GM18511 (cell line): Measurements from ENCODE around the gene EEIG1.

ENCODE experiments used
- ATAC-seq: cut with Tn5 transposase; IDR thresholded peaks from one replicate; pipeline ENCODE4 v1.9.1; 2021; ENCODE audit warnings: mild to moderate bottlenecking, moderate library complexity; ENCODE audit not compliant: unreplicated experiment

Gene EEIG1

DNA sequence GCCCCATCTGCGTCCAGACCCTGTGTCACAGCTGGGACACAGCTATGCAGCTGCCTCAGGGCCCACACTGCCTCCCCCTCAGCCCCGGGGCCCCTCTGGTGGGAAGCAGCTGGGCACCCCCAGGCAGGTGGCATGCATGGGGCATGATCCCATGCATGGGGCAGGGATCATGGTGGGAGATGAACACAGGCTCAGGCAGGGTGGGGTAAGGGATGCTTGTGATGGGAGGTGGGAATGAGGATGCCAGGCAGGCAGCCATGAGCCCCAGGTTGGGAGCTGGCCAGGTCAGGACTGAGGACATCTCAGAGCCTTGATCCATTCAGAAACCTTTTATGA is 19.7 kb downstream of the EEIG1 start:
- ATAC-seq, result no peak

DNA sequence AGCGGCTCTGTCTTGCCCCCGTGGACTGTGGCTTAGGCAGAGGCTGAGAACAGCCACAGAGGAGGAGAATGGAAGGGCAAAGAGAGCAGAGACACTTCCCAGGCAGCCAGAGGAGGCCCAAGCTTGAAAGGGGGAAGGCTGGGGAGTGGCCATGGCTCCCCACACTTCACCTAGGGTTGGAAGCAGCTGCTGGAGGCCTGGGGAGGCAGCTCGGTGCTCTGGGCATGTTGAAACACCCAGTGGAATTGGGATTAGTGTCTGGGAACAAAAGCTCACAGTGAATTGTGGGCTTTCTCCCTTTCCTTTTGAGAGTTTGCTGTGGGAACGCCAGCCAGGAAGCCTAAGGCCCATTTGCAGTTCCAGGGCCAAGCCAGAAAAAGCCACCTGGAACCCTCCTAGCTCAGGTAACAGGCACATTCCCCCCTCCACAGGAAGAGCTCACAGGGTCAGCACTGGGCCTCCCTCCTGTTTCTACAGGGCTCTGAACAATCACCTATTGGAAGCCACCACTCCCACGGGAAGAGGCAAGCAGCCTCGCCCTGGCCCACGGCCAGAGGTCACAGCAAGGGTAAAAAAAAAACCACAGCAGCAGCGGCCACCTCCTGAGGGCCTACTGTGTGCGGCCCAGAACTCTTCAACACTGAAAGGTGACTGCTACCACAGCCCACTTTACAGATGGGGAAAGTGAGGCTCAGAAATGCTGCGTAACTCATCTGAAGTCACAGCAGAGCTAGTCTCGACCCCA is 20.2 kb downstream of the EEIG1 start:
- no peak for ATAC-seq

DNA sequence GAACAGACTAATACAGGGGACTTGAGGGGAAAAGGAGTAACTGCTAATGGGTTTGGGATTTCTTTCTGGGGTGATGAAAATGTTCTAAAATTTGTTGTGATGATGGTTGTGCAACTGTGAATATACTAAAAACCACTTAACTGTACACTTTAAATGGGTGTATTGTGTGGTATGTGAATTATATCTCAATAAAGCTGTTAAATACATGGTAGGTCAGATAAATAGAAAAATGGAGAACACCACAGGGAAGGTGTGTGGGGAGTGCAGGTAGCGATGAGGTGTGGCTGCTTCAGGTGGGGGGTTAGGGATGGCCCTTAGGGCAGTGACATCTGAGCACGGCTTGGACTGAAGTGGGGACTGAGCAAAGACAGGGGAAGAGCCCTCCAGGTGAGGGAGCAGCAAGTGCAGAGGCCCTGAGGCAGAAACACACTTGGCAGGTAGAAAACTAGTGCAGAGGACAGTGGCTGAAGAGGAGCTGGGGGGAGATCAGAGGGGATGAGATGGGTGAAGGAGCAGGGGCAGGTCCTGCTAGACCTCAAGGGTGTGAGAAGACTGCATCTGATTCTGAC is 20.9 kb downstream of the EEIG1 start:
- ATAC-seq, result no peak

DNA sequence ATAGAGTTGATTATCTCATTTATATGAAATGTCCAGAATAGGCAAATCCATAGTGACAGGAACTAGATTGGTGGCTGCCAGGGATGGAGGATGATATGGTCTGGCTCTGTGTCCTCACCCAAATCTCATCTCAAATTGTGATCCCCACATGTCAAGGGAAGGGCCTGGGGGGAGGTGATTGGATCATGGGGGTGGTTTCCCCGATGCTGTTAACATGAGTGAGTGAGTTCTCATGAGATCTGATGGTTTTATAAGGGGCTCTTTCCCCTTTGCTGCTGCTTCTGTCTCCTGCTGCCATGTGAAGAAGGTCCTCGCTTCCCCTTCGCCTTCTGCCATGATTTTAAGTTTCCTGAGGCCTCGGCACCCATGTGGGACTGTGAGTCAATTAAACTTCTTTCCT is 21.4 kb downstream of the EEIG1 start:
- ATAC-seq, result no peak

DNA sequence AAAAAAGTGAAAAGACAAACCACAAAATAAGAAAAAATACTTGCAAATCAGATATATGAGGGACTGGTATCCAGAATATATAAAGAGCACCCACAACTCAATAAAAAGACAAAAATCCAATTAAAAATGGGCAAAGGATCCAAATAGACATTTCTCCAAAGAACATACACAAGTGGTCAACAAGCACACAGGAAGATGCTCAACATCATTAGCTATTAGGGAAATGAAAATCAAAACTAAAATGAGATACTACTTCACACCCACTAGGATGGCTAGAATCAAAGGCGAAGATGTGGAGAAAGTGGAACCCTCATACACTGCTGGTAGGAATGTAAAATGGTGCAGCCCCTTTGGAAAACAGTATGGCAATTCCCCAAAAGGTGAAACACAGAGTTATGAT is 22.1 kb downstream of the EEIG1 start:
- ATAC-seq, result no peak

DNA sequence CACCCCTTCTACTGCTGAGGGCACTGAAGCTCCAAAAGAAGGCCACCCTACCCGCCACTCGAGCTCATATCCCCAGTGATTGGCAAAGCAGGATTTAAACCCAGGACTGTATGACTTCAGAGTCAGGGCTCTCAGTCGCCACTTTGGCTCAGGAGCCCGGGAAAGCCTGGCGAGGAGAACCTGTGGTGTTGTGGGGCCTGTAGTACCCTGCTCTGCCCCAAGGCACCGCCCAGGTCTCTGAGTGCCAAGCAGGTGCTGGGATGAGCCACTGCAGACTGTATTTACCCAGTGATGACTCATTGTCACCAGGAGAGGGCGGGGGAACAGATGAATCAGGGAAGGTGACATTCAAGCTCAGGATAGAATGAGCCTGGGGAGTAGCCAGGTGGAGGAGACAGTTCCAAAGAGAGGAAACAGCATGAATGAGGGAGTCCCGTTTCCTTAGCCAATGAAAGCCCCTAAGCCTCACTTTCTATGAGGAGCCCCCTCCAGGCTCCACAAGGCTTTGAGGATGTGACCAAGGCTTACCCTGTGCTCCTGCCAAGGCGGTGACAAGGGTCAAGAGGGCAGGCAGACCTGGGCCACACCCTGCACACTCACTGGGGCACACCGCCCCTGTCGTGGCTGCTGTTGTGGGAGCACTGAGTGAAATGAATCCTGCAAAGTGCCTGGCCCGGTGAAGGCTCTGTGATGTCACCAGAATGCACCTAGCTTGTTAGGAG is 25.3 kb downstream of the EEIG1 start:
- ATAC-seq, result peak; percentile 61

DNA sequence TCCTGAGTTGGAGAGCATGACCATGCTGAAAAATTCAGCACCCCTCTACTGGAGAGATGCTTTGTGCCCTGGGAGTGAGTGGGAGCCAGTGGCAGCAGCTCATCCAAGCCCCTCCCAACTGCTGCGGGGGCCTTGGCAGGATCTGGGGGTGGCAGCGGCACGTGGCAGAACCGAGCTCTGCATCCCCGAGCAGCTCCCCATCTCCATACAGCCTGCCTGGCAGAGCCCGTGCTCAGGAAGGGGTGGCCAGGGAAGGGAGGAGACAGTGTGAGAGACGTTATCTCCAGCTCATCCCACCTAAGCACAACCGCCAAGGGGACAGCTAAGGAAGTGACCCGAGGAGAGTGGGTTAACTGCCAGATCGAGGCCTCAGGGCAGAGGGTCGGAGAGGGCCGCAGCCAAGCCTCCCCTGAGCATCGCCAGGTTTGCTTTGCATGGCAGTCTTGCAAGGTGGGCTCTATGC is 25.9 kb downstream of the EEIG1 start:
- ATAC-seq, result no peak

DNA sequence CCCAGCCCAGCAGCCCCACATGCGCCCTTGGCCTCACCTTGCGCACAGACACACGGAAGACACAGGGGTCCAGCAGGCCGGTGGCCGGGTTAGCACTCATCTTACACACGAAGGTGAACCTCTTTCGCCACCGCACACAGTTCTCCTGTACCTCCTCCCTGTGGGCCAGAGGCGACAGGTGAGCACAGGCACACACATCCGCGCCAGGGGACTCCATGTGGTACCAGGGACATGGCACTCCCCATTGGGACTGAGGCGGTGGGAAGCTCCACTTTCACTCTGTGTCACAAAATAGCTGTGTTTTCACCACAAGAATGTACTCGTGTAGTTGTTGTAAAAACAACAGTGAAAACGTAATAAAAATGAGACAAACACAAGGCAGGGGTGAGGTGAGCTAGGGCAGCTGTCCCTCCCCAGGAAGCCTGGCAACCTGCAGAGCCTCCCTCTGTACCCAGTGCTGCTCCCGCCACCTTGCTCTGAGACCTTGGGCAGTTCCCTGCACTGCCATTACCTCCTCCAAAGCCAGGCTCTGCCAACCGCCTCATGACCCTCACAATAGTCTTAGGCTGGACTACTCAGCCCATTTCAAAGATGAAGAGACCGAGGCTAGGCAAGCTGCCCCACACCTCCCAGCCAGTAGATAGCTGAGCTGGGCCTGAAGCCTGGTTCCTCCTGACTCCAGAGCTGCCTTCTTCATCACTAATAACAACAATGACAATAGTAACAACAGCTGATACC is 26.9 kb downstream of the EEIG1 start:
- no peak for ATAC-seq

DNA sequence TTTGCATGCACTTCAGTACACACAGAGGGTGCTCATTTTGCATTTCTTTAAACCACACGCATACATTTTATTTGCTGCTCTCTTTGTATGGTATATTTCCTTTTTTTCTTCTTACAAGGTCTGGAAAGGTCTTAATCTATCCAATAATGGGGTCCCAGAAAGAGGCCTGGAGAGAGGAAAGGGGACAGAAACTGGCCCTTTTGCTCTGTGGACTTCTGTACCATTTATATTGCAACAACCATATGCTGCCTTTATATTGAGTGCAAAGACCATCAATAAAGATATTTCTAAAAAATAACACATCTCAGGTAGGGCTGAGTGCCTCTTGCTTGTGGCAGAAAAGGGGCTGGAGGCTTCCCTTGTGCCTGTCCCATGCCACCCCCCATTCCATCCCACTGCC is 27.6 kb downstream of the EEIG1 start:
- no peak for ATAC-seq

DNA sequence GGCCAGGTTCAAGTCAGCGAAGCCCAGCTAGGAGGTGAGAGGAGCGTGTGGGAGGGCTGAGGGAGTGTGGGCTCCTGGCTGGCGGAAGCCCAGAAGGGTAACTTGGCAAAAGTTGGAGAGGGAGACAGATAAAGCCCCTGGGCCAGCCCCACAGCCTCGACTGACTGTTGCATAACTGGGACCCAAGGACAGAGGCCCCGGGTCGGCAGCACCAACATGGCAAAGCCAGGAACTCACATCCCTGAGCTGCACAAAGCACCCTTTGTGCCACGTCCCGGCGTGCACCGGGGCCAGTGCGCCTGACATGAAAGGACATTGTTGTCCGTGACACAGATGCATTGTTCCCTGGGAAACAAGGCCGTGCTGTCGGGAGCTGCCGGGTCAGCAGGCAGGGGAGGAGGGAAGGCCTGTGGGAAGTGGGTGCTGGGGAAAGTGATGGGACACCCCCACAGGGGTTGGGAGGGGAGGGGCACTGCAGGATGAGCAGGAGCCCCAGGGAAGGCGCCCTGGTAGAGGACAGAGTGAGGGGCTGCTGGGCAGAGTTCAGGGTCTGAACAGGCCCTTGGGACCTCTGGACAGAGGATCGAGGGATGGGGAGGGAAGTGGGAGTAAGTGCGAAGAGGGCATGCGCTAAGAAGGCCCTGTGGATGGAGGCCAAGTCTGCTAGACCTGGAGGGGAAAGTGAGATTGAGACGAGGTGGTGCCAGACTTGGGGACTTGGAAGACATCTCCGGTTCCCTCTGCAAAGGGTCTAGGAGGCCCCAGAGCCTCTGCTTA is 30.1 kb downstream of the EEIG1 start:
- no peak for ATAC-seq

DNA sequence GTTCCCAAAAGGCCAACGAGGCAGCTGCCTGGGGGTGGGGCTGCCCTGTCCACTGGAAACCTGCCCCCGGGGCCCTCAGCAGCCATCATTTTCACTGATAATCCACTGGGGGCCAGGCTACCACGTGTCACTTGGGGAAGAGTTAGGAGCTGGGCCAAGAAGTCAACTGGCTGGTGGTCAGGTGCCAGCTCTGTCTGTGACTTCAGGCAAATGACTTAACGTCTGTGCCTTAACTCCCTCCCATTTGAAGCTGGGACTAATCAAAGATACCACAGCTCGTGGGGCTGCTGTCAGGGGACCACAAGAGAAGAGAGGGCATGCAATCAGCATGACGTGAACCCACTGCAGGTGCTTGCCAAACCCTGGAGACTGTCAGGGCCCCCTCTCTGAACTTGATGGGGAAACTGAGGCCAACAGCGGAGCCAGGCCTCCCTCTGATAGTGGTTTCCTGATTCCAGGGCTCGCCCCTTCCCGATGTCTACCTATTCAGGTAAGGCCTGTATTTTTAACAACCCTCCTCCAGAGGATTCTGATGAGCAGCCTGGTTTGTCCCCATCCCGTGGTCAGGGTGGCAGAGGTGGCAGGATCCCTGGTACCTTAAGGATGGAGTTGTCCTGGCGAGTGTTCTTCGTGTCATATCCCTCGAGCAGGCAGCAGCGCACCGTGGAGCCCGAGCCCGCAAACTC is 30.8 kb downstream of the EEIG1 start:
- ATAC-seq, result no peak

DNA sequence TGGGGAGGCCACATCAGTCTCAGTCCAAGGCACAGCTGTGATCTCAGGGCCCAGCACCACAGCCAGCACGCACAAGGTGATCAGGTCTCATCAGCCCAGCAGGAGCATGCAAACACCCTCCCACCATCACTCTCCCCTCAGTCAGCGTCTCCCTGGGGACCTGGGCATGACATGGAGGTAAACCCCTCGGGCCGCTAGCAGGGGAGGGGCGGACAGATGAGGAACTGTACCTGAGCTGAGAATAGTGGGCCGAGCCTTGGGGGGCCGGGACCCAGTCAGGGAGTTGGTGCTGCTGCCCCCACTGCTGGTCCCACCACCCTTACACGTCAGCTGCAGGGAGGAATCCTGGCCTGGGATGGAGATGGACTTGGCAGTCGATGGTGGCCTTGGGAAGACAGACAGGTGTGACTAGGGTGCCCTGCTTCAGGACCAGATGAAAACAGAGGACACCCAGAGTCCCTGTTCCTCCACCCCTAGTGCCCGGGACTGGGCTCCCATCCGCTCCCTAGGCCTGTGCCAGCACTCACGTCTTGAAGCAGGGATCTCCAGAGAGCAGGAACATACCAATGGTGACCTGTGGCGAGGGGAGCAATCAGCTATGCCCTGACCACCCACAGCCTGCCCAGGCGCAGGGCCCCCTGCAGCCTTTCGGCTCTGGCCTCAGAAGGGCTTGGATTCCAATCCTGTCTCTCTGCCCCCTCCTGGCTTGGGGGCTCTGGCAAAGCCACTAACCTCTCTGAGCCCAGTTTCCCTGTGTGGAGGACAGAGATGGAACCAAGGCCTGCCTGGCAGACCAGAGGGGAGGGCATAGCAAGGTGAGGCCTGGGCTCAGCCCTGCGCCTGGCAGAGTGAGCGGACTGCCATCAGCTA is 32.7 kb downstream of the EEIG1 start:
- ATAC-seq, result no peak

DNA sequence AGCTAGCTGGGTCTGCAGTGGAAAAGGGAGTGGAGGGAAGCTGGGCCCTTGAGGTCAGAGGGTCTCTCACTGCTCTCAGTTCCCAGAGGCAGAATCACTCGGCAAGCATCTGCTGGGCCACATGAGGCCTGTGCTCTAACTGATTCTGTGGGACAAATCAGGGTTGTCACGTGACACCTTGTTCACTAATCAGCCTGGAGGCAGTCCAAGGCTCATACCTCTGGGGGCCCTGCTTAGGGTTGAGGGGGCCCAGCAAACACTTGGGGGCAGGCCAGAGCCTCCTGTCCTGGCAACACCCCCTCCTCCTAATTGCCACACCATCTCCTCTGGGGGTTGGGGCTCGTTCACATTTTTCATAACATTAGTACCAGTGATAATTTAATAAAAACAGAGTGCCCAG is 34.1 kb downstream of the EEIG1 start:
- ATAC-seq, result no peak

DNA sequence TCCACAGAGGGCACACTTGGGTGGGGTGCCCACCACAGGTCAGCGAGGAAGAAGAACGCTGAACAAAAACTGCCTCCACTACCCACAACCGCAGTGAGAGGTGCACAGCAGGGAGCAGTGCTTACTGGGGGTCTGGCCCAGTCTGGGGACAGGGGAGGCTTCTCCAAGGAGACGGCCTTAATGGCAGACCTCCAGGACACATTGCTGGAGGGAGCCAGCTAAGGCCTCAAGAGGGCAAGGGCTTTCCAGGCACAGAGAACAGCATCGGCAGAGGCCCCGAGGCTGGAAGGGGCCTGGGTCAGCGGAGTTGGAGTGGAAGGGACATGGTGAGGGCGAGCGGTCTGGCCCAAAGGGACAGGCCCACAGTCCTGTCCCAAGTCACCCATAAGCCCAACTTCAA is 34.8 kb downstream of the EEIG1 start:
- ATAC-seq, result no peak

DNA sequence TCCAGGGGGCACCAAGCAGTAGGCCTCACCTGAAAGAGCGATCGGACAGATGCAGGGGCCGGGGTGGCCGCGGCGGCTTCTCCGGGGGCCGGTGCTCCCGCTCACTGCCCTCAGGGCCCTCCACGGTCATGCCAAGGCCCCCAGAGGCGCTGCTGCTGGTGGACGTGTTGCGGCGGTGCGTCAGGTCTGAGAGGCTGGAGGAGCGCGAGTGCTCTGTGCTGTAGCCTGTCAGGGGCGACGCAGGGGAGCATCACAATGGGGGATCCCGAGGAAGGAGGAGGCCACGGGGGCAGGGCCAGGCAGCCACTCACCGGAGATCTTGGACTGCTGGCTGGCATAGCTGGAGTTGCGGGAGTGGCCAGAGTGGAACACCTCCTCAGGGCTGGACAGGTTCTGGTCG is 35.5 kb downstream of the EEIG1 start:
- no peak for ATAC-seq

DNA sequence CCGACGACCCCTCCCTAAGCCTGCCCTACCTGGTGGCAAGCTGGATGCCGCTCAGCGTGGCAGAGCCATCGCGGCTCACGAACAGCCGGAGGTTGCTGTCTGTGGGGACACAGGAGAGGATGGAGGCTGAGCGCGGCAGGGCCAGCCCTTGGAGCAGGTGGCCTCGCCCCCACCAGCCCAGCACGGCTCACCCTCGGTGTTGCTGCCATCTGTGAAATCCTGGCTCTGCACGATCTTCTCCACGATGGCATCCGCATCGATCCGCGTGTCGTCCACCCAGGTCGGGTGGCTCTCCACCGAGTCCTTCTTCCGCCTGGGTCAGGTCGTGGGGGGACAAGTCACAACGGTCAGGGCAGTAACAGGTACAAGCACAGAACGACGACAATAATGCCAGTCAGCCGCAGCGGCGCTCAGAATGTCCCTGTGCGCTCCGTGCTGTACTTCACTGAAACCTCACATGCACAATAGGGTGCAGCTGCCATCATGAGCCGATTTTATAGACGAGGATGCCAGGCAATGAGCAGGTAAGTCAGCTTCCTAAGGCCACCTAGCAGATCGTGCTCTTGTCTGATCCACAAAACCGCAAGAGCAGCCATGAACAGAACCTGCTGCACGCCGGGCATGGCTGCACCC is 36.1 kb downstream of the EEIG1 start:
- no peak for ATAC-seq

DNA sequence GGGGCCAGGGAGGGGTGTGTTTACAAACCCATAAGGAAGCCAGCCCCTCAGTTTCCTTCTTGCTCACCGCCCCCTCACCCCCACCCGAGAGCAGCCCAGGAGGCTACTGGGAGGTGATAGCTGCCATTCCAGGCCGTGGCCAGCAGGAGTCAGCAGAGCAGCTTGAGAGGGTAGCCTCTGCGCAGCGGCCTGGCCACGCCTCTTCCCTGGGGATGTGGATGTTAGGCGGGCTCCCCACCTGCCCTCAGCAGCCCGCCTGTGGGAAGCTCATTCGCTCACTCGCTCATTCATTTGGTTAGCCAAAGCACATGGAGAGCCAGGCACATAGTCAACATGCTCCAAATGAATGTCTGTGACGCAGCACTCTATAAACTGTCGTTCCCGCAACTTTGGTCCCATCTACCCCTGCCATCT is 37.1 kb downstream of the EEIG1 start:
- no peak for ATAC-seq

DNA sequence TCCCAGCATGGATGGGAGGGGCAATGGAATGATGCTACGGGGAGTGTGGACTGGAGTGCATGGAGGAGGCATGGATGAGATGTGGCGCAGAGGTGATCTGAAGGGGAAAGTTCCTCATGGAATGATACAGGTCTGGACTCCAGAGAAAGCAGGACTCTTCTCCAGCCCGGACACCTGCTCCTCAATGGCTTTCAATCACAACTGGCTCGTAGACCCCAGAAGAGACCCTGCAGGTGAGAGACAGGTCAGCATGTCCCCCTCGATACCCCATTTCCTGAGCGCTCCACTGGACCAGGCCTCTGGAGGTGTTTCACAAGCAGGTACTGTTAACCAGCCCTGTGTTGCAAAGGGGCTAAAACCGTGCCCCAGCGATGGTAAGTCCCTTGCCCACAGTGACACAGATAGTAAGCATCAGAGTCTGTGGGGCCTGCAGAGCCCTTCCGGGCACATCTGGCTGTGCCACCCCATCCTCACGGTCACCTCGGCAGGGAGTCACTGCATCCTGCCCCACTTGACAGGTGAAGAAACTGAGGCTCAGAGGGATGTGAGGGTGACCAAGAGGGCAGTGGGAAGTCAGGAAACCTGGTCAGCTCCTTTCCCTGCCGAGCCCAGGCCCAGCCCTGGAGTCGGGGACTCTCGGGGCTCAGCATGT is 37.7 kb downstream of the EEIG1 start:
- no peak for ATAC-seq
